AG04449 (cell line): ENCODE results near the gene ALOX15.

Experiments used
- CTCF ChIA-PET: fragments of 350-600 bp; formaldehyde crosslinking; extraction: SDS; loops from one replicate; lab custom pipeline; 2021; ENCODE audit warnings: antibody characterized with exemption; lab: Yijun Ruan, JAX
- POLR2A ChIA-PET: fragments of 400-600, 350-600 bp; formaldehyde crosslinking; extraction: SDS; loops from one replicate; lab custom pipeline; 2020; ENCODE audit warnings: antibody characterized with exemption, inconsistent platforms; lab: Yijun Ruan, JAX
- DNase-seq: peaks from one replicate; pipeline ENCODE4 v3.0.0-alpha.2; 2010; ENCODE audit warnings: low read depth, low spot score
- H3K4me3 ChIP-seq: 2 replicates; pipeline ENCODE4 v1.5.1; 2011; ENCODE audit warnings: low read depth, mild to moderate bottlenecking, control low read depth, low read length
- CTCF ChIP-seq: IDR thresholded peaks from one replicate; pipeline ENCODE4 v1.5.1; 2011; ENCODE audit warnings: mild to moderate bottlenecking, moderate library complexity, low read length, control low read depth, inconsistent platforms; ENCODE audit not compliant: insufficient read depth; ENCODE audit errors: missing control alignments

The ALOX15 gene

GRCh38 chr17:4586043-4586442 lies 55.4 kb downstream of the ALOX15 start:
- H3K4me3 ChIP-seq: no peak overlapping the region
- no peak for DNase-seq
- ChIA-PET POLR2A (no interaction called here), CTCF (interaction anchor here (1.0 to 3.3 kb wide), 4 partner anchors 9 to 19 kb away, joined by 3 to 34 read pairs (median 3); no protein-coding TSS in a partner anchor)
- TF ChIP-seq CTCF: no peak

GRCh38 chr17:4585638-4585994 lies 55.9 kb downstream of the ALOX15 start:
- ChIA-PET POLR2A (no interaction called here), CTCF (interaction anchor here (1.0 to 1.4 kb wide), 2 partner anchors 10 to 11 kb away, joined by 3 read pairs; no protein-coding TSS in a partner anchor)
- no peak overlapping the region for H3K4me3 ChIP-seq
- DNase-seq: no peak
- no peak for TF ChIP-seq CTCF

GRCh38 chr17:4584917-4585637 lies 56.4 kb downstream of the ALOX15 start:
- ChIA-PET POLR2A (no interaction called here), CTCF (no interaction called here)
- no peak for DNase-seq
- H3K4me3 ChIP-seq: no peak overlapping the region
- no peak for TF ChIP-seq CTCF

- ChIA-PET CTCF (interaction anchor here (1.2 to 1.5 kb wide), 2 partner anchors 14 to 18 kb away, joined by 3 to 6 read pairs; no protein-coding TSS in a partner anchor), POLR2A (interaction anchor here (0.5 kb wide), 1 partner anchor 17 kb away, joined by 3 read pairs; no protein-coding TSS in a partner anchor)
- no peak within 1 kb of the TSS for H3K4me3 ChIP-seq
- no peak for DNase-seq
- TF ChIP-seq CTCF: no peak
Observed at GRCh38 chr17:4584101-4584916, 57.2 kb downstream of the ALOX15 start, which contains the start of gene SMTNL2. TSS of gene SMTNL2 (plus strand) at chr17:4584529. CDS start at chr17:4584606, 77 bp downstream.

GRCh38 chr17:4583782-4584100 lies 57.7 kb downstream of the ALOX15 start:
- no peak overlapping the region for H3K4me3 ChIP-seq
- DNase-seq: no peak
- ChIA-PET CTCF (interaction anchor here (1.2 to 1.5 kb wide), 2 partner anchors 13 to 17 kb away, joined by 3 to 6 read pairs; no protein-coding TSS in a partner anchor), POLR2A (interaction anchor here (0.5 kb wide), 1 partner anchor 17 kb away, joined by 3 read pairs; no protein-coding TSS in a partner anchor)
- peak; percentile 25 for TF ChIP-seq CTCF

GRCh38 chr17:4583206-4583605 lies 58.3 kb downstream of the ALOX15 start:
- DNase-seq: no peak
- POLR2A ChIA-PET: no interaction called here
- CTCF ChIA-PET: interaction anchor here (1.2 to 1.5 kb wide), 2 partner anchors 13 to 17 kb away, joined by 3 to 6 read pairs; no protein-coding TSS in a partner anchor
- TF ChIP-seq CTCF: no peak
- H3K4me3 ChIP-seq: no peak overlapping the region
